AG04449 (cell line): Measurements from ENCODE around the gene CDK14.

Source experiments
- CTCF ChIA-PET: fragments of 350-600 bp; formaldehyde crosslinking; extraction: SDS; loops from one replicate; lab custom pipeline; 2021; ENCODE audit warnings: antibody characterized with exemption; lab: Yijun Ruan, JAX
- POLR2A ChIA-PET: fragments of 400-600, 350-600 bp; formaldehyde crosslinking; extraction: SDS; loops from one replicate; lab custom pipeline; 2020; ENCODE audit warnings: antibody characterized with exemption, inconsistent platforms; lab: Yijun Ruan, JAX
- DNase-seq: peaks from one replicate; pipeline ENCODE4 v3.0.0-alpha.2; 2010; ENCODE audit warnings: low read depth, low spot score
- H3K4me3 ChIP-seq: 2 replicates; pipeline ENCODE4 v1.5.1; 2011; ENCODE audit warnings: low read depth, mild to moderate bottlenecking, control low read depth, low read length
- TF ChIP-seq, protein P1 (sequence below): IDR thresholded peaks from one replicate; pipeline ENCODE4 v1.5.1; 2011; ENCODE audit warnings: mild to moderate bottlenecking, moderate library complexity, low read length, control low read depth, inconsistent platforms; ENCODE audit not compliant: insufficient read depth; ENCODE audit errors: missing control alignments

Gene CDK14

DNA sequence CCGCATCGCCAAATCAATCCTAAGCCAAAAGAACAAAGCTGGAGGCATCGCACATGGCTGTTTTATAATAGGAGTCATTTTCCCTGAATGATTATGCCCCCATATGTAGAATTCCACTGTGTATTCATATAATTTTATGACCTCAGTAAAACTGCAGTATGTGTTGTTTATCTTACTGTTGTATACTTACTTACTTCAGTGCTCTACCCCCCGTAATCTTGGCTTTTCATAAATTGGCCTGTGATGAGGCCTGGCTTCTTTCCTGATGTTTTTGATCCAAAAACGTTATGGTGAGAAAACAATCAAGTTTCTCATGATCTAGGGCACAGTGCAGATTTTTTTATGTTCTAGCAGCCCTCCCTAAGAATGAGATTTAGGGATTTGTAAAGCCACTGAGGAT, 361.8 kb downstream of the CDK14 start:
- DNase-seq, result no peak
- ChIA-PET POLR2A (no interaction called here), CTCF (interaction anchor here (1.1 kb wide), 1 partner anchor 40 kb away, joined by 3 read pairs; no protein-coding TSS in a partner anchor)
- H3K4me3 ChIP-seq, result no peak overlapping the region
- TF ChIP-seq, protein P1, sequence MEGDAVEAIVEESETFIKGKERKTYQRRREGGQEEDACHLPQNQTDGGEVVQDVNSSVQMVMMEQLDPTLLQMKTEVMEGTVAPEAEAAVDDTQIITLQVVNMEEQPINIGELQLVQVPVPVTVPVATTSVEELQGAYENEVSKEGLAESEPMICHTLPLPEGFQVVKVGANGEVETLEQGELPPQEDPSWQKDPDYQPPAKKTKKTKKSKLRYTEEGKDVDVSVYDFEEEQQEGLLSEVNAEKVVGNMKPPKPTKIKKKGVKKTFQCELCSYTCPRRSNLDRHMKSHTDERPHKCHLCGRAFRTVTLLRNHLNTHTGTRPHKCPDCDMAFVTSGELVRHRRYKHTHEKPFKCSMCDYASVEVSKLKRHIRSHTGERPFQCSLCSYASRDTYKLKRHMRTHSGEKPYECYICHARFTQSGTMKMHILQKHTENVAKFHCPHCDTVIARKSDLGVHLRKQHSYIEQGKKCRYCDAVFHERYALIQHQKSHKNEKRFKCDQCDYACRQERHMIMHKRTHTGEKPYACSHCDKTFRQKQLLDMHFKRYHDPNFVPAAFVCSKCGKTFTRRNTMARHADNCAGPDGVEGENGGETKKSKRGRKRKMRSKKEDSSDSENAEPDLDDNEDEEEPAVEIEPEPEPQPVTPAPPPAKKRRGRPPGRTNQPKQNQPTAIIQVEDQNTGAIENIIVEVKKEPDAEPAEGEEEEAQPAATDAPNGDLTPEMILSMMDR, result no peak

DNA sequence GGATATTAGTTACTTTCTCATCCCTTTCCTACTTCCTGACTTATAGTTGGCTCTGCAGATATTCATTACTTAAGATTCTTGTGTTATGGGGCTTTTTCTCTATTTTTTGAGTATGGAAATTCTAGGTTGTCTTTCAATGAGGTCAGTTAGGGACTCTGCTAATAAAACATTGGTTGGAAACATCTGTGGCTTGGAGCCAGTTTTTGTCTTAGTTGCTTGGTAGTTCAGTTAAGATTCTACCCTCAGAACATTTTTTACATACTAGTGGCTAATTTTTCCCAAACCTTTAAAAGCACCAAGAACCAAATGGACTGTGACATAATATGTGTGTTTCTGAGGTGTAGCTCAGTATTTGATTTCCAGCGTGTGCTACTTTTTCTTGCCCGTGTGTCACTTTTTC, 362.5 kb downstream of the CDK14 start:
- CTCF ChIA-PET, result interaction anchor here (1.1 kb wide), 1 partner anchor 40 kb away, joined by 3 read pairs; no protein-coding TSS in a partner anchor
- POLR2A ChIA-PET, result no interaction called here
- peak; percentile 57 for DNase-seq

GRCh38 chr7:90961037-90961725, 365.1 kb downstream of the CDK14 start:
- TF ChIP-seq, protein P1, result no peak

More for the DNA sequence above, 362.5 kb downstream of the CDK14 start:
- TF ChIP-seq, protein P1, result no peak
- no peak overlapping the region for H3K4me3 ChIP-seq

DNA sequence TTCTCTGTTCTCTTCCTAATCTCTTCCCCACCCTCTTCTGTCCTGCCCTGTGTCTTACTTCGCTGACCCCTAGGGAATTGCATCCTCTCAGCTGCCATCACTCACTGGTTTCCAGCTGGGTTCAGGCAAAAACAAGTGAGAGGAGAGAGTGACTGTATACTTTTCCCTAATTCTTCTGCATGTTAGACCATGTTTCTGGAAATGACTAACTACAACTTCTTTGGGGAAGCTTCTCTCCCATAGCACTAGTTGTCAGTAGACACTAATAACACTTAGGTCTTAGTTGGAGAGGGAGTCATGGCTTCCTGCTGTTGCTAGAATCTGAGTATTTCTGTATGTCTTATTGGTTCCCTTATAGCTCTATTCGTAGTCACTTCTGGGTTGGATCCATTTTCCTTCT, 369.1 kb downstream of the CDK14 start:
- ChIA-PET CTCF (interaction anchor here (0.7 kb wide), 1 partner anchor 16 kb away, joined by 3 read pairs; no protein-coding TSS in a partner anchor), POLR2A (no interaction called here)
- TF ChIP-seq, protein P1, result no peak

More at GRCh38 chr7:90961037-90961725, 365.1 kb downstream of the CDK14 start:
- ChIA-PET CTCF (no interaction called here), POLR2A (no interaction called here)
- no peak overlapping the region for H3K4me3 ChIP-seq
- no peak for DNase-seq

DNA sequence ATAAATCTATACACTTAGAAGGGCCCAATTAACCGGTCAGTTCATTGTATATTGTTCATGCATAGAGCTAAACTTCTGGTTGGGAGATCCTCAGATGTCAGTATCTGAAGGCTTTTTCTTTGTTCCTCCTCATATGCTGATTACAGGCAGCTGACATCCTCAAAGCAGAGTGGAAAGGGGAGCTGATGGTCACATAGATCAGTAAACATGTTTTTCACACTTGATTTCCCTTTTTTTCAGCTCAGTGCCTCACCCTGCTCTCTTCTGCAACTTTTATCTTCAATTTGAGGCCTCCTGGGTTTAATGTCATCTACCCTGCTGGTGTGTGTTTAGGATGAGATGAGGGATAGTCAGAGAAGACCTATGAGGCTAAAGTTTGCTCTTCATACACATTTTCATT, 370.2 kb downstream of the CDK14 start:
- TF ChIP-seq, protein P1, result no peak
- H3K4me3 ChIP-seq, result no peak overlapping the region
- DNase-seq, result no peak
- ChIA-PET CTCF (no interaction called here), POLR2A (no interaction called here)

More for the DNA sequence above, 369.1 kb downstream of the CDK14 start:
- no peak overlapping the region for H3K4me3 ChIP-seq
- DNase-seq, result no peak

DNA sequence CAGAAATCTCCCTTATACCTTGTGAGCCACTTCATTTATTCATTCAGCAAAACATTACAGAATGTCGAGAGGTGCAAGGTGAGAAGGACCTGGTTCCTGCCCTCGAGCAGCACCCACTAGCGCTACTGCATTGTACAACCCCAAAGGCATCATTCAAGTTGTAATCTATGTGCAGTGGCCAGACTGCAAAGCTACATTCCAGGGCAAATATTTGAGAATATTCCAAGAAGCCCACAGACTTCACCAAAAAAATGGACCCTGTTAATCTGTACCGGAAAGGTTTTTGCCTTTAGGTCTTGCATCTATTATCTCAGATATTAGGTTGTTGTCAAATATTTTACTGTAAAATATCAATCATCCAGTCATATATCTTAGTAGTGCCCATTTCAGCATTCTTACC, 372.8 kb downstream of the CDK14 start:
- H3K4me3 ChIP-seq, result no peak overlapping the region
- TF ChIP-seq, protein P1, result no peak
- DNase-seq, result no peak
- ChIA-PET POLR2A (no interaction called here), CTCF (interaction anchor here (1.2 kb wide), 1 partner anchor 9 kb away, joined by 3 read pairs; no protein-coding TSS in a partner anchor)
